Left ventricle myocardium superior (tissue), 1 donor: Measurements from ENCODE around the gene MYH9. TPM values are rescaled to one million over a fixed set of nuclear protein-coding genes. Genes with fewer than 3 reads are reported as not detected.
"Not testable (repeated sequence)": the region's sequence is repeated elsewhere in the genome, so short reads cannot be mapped to it uniquely, and the experiment has no call there.

Experiments
- ATAC-seq: fragments of 200-7000 bp; cut with Tn5 transposase; one replicate; pipeline ENCODE4 v1.9.1; 2020; ENCODE audit warnings: mild to moderate bottlenecking, moderate library complexity
- DNase-seq: peaks from one replicate; pipeline ENCODE4 v3.0.0-alpha.2; 2020
- intact Hi-C: fragments of 100-400 bp; cut with micrococcal nuclease; formaldehyde crosslinking; loops from one replicate; pipeline ENCODE4 v1.11.0; 2022
- total RNA-seq: library from RNA; stranded (reverse); fragmentation: NEBNext Ultra II Directional; extraction: Animal tissue kit (Norgen Biotek cat#: 25700); gene quantifications from one replicate; pipeline ENCODE4 v1.2.1, GENCODE V29; 2021
- donor health status: DM: no; HTN: yes; CAD: no; lungs with severe emphysema.

The MYH9 gene
- total RNA-seq, 1 donor from 2014 or later = 161 TPM

- intact Hi-C loops = no loop called here
- ATAC-seq = peak; percentile 2
- DNase-seq = peak; percentile 31
These were observed 95.7 kb downstream of the MYH9 start for GRCh38 chr22:36291831-36292740.

GRCh38 chr22:36290391-36291075, 97.2 kb downstream of the MYH9 start:
- intact Hi-C loops, ATAC-seq: not testable (repeated sequence)
- peak; percentile 17 for DNase-seq

GRCh38 chr22:36289948-36290371, 97.8 kb downstream of the MYH9 start:
- peak; percentile 10 for DNase-seq
- intact Hi-C loops, ATAC-seq: not testable (repeated sequence)

GRCh38 chr22:36289406-36289870, 98.3 kb downstream of the MYH9 start:
- intact Hi-C loops = no loop called here
- peak; percentile 20 for DNase-seq

GRCh38 chr22:36288571-36289405, 99.0 kb downstream of the MYH9 start:
- ATAC-seq (no peak), DNase-seq (no peak)
- intact Hi-C loops = no loop called here

More at GRCh38 chr22:36289406-36289870, 98.3 kb downstream of the MYH9 start:
- no peak for ATAC-seq

- ATAC-seq (no peak), DNase-seq (no peak)
- intact Hi-C loops = no loop called here
These were observed 99.8 kb downstream of the MYH9 start for GRCh38 chr22:36287881-36288515.

- intact Hi-C loops = no loop called here
- DNase-seq (peak; percentile 90), ATAC-seq (peak; percentile 79)
These were observed 101.4 kb downstream of the MYH9 start for GRCh38 chr22:36286096-36286957.

GRCh38 chr22:36285545-36285944, 102.2 kb downstream of the MYH9 start:
- ATAC-seq = peak; percentile 1
- DNase-seq = no peak
- intact Hi-C loops = no loop called here

GRCh38 chr22:36285017-36285416, 102.8 kb downstream of the MYH9 start:
- DNase-seq (peak; percentile 73), ATAC-seq (peak; percentile 17)
- intact Hi-C loops = no loop called here

GRCh38 chr22:36284171-36284571, 103.6 kb downstream of the MYH9 start:
- intact Hi-C loops = no loop called here
- no peak for DNase-seq
- ATAC-seq = no peak

GRCh38 chr22:36282328-36282831, 105.4 kb downstream of the MYH9 start:
- intact Hi-C loops = no loop called here
- DNase-seq = no peak
- no peak for ATAC-seq

- DNase-seq (no peak), ATAC-seq (no peak)
- intact Hi-C loops = no loop called here
These were observed 105.9 kb downstream of the MYH9 start for GRCh38 chr22:36281781-36282327.

- DNase-seq (peak; percentile 13), ATAC-seq (no peak)
- intact Hi-C loops = no loop called here
These were observed 107.4 kb downstream of the MYH9 start for GRCh38 chr22:36280379-36280778.

GRCh38 chr22:36279219-36279666, 108.5 kb downstream of the MYH9 start:
- ATAC-seq = no peak
- DNase-seq = no peak
- intact Hi-C loops = no loop called here

- ATAC-seq (peak; percentile 67), DNase-seq (peak; percentile 72)
- intact Hi-C loops = no loop called here
These were observed 110.1 kb downstream of the MYH9 start for GRCh38 chr22:36277482-36278291.

GRCh38 chr22:36274531-36274930, 113.2 kb downstream of the MYH9 start:
- DNase-seq (no peak), ATAC-seq (no peak)
- intact Hi-C loops = no loop called here
